ENCODE results near the gene TPPP2. TPM values are rescaled to one million over a fixed set of nuclear protein-coding genes. Genes with fewer than 3 reads are reported as not detected.
A peak's percentile ranks its signal among the peaks of the same experiment; 100 is the strongest.

TPPP2 gene
- total RNA-seq, 4 donors from 2014 or later: not detected

DNA sequence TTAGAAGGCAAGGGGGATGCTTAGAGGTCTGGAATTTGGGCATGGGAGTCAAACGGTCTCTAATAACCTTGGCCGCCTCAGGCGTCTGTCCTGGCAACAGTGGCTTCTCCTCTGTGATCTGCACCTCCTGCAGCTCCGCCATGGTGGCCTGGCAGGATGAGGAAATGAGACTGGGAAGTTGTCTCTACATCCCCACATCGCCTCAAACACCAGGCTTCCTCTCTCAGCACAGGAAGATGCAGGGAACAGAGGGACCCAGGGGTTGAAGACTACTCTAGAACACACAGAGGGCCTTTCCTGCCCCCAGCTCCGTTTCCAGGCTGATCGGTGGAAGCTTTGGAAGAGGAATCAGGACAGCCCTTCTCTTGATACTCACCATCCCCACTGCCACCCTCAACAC, 6.8 kb upstream of the TPPP2 start:
- DNase-seq (ENCODE audit: extremely low spot score): no peak
- 55% methylated on average over 7 of the region's 7 CpGs for WGBS
- Histone ChIP-seq H3K9me3 (no peaks in the 10 kb centered on the region), H3K4me3 (peak overlapping the region; percentile 77 to 95 (median 88)), H3K27ac (replicated peaks in 1 of 4) (peak overlapping the region; percentile 90 to 96 (median 95)), H3K27me3 (no peaks in the 10 kb centered on the region), H3K36me3 (peaks cover 23 to 43% (median 41%) of the 10 kb centered on the region in 4 donors), H3K4me1 (peaks cover 31 to 76% (median 49%) of the 10 kb centered on the region in 4 donors)
- no peak for TF ChIP-seq POLR2AphosphoS5 (IDR thresholded peaks at IDR 0.05)
- TF ChIP-seq, protein P1, sequence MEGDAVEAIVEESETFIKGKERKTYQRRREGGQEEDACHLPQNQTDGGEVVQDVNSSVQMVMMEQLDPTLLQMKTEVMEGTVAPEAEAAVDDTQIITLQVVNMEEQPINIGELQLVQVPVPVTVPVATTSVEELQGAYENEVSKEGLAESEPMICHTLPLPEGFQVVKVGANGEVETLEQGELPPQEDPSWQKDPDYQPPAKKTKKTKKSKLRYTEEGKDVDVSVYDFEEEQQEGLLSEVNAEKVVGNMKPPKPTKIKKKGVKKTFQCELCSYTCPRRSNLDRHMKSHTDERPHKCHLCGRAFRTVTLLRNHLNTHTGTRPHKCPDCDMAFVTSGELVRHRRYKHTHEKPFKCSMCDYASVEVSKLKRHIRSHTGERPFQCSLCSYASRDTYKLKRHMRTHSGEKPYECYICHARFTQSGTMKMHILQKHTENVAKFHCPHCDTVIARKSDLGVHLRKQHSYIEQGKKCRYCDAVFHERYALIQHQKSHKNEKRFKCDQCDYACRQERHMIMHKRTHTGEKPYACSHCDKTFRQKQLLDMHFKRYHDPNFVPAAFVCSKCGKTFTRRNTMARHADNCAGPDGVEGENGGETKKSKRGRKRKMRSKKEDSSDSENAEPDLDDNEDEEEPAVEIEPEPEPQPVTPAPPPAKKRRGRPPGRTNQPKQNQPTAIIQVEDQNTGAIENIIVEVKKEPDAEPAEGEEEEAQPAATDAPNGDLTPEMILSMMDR (IDR thresholded peaks at IDR 0.05): no peak
- TF ChIP-seq POLR2A (IDR thresholded peaks at IDR 0.05; ENCODE audit: low read depth): no peak
- TF ChIP-seq EP300 (IDR thresholded peaks at IDR 0.05): no peak
- intact Hi-C loops (cut with DNase I): no loop called here

DNA sequence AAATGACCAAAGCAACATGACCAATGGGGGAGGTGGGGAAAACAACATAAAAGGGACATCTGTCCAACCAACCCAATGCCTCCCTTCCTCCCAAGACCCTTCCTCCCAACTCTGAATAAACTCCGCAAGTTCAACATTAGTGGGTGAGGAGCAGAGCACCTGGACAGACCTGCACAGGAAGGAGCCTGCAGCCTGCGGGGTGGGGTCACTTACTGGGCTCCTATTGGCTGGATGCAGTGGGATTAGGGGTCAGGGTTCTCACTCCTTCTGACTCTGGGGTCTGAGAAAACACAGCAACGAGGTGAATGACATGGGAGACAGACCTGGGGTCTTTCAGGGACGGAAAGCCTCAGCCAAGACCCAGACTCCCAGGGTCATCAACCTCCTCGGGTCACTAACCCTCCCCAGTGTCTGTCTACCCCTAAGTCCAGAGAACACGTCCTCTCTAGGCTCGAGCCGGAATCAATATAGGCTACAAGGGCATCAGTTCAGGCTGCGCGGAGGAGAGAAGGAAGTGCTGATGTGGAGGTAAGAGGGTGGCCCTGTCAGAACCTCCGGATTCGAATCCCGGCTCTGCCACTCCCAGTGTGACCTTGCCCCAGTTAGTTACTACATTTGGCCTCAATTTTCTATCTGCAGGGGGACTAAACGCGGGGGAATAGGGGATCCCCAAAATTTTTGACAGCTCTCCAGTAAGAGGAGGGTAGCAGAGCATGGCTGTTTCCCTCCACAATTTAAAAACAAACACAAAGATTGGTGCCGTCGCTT, 6.0 kb upstream of the TPPP2 start:
- 25% methylated on average over 15 of the region's 17 CpGs for WGBS
- DNase-seq (ENCODE audit: extremely low spot score): no peak

DNA sequence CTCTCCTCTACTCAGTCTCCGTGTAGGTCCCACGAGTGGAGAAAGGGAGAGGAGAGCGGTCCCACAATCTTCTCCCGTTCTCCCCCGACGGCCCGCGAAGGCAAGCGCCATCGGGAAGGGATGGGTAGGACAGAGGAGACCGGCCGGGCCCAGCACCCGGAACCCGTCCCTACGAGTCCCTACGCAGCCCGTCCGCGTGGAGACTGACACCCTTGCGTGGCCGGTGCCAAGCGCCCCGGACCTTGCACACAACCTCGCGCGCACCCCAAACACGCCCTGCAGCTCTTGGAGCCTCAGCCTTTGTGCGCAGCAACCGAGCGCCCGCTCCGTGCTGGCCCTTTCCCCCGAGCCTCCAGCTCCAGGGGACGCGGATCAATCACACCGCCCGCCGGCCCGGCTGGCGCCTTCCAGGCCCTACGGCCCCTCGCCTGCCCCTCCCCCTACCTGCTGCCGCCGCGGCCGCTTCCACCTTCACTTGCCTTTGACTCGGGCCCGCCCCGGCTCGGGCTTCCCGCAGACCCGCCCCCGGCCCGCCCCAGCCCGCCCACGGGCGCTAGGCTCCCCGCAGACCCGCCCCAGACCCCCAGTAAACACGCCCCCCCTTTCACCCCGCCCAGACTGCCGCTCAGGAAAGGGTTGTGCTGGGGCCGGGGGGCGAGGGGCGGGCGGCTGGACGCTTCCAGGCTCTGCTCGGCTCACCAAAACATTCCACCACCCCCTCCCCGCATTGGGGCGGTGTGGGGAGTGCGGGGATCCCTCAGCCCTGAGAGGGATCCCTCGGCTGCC, 5.2 kb upstream of the TPPP2 start, which contains the start of gene NDRG2:
TSS of gene NDRG2 (minus strand) at position 477 of the 786 bp plus-strand sequence. CDS start 1,746 bp downstream, outside the sequence.
- peak; percentile 95 for DNase-seq (ENCODE audit: extremely low spot score)
- intact Hi-C loops (cut with DNase I): no loop called here
- under 1% methylated on average over 33 of the region's 72 CpGs for WGBS
- TF ChIP-seq EP300 (IDR thresholded peaks at IDR 0.05): no peak
- no peak for TF ChIP-seq POLR2A (IDR thresholded peaks at IDR 0.05; ENCODE audit: low read depth)
- peak; percentile 51 to 68 for TF ChIP-seq POLR2AphosphoS5 (IDR thresholded peaks at IDR 0.05)
- no peaks in the 10 kb centered on the region for H3K9me3 ChIP-seq
- peak within 1 kb of the TSS; percentile 77 to 95 (median 88) for H3K4me3 ChIP-seq
- peaks cover 9 to 27% (median 25%) of the 10 kb centered on the region in 4 donors for H3K36me3 ChIP-seq
- peaks cover 31 to 62% (median 47%) of the 10 kb centered on the region in 4 donors for H3K4me1 ChIP-seq
- H3K27me3 ChIP-seq: no peaks in the 10 kb centered on the region
- H3K27ac ChIP-seq (replicated peaks in 1 of 4): peak within 1 kb of the TSS; percentile 90 to 96 (median 95)

More for the DNA sequence above, 6.0 kb upstream of the TPPP2 start:
- H3K4me1 ChIP-seq: peaks cover 31 to 70% (median 47%) of the 10 kb centered on the region in 4 donors
- no peaks in the 10 kb centered on the region for H3K27me3 ChIP-seq
- H3K4me3 ChIP-seq: peak overlapping the region; percentile 77 to 95 (median 88)
- intact Hi-C loops (cut with DNase I): no loop called here
- no peak for TF ChIP-seq POLR2AphosphoS5 (IDR thresholded peaks at IDR 0.05)
- TF ChIP-seq POLR2A (IDR thresholded peaks at IDR 0.05; ENCODE audit: low read depth): no peak
- TF ChIP-seq, protein P1 (IDR thresholded peaks at IDR 0.05): no peak
- TF ChIP-seq EP300 (IDR thresholded peaks at IDR 0.05): no peak
- H3K36me3 ChIP-seq: peaks cover 15 to 34% (median 33%) of the 10 kb centered on the region in 4 donors
- H3K27ac ChIP-seq (replicated peaks in 1 of 4): peak overlapping the region; percentile 90 to 96 (median 95)
- no peaks in the 10 kb centered on the region for H3K9me3 ChIP-seq

DNA sequence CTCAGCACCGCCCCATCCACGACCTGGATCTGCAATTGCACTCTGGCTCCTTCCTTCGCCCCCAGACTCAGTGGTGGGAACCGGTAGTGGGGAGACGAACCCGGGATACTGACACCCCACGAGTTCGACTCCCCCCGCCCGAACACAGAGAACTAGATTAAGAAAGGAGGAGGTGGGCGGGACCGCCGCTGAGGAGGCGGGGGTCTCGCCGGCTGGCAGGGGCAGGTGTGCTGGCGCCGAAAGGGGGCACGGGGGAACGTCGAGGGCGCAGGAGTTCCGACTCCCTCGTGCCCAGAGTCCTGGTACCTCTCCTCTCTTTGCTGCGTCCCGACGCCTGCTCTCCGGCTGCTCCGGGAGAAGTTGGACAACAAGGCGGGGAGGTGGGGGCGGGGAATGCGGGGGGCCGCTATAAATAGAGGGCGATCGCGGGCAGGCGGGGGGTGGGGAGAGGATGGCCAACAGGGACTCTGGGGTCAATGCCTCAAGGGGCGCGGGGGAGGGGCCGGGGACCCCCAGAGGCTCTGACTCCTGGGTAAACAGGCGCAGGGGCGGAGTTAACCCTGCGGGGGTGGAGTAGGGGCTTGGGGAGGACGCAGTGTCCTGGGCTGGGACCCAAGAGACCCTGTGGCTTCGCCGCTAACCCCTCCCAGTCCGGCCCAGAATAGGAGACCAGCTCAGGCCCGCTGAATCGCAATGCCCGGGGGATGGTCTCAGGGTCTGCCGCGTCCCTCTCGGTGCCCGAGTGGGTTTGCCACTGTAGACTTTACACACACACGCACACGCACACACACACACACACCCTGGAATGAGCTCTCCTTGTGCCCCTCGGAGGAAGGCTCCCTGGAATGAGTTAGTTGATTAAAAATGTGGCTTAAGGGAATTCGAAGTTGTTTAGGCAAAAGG, 4.4 kb upstream of the TPPP2 start:
- intact Hi-C loops (cut with DNase I): no loop called here
- Histone ChIP-seq H3K4me1 (peaks cover 31 to 54% (median 47%) of the 10 kb centered on the region in 4 donors), H3K36me3 (peaks cover under 1 to 18% (median 17%) of the 10 kb centered on the region in 4 donors), H3K9me3 (no peaks in the 10 kb centered on the region), H3K27me3 (no peaks in the 10 kb centered on the region), H3K27ac (replicated peaks in 1 of 4) (peak overlapping the region; percentile 90 to 96 (median 95)), H3K4me3 (peak overlapping the region; percentile 77 to 95 (median 88))
- TF ChIP-seq POLR2A (IDR thresholded peaks at IDR 0.05; ENCODE audit: low read depth) (no peak), POLR2AphosphoS5 (IDR thresholded peaks at IDR 0.05) (peak in 1 of 2 donors; percentile 47), EP300 (IDR thresholded peaks at IDR 0.05) (no peak)
- TF ChIP-seq, protein P1 (IDR thresholded peaks at IDR 0.05): no peak
- 10% methylated on average over 18 of the region's 58 CpGs for WGBS
- DNase-seq (ENCODE audit: extremely low spot score): peak; percentile 94

Data from esophagus muscularis mucosa (tissue), 4 donors.